K562 (cell line): Measurements from ENCODE around the gene KCNH2. TPM values are rescaled to one million over a fixed set of nuclear protein-coding genes. Genes with fewer than 3 reads are reported as not detected.
A peak's percentile ranks its signal among the peaks of the same experiment; 100 is the strongest.

Experiments used
- CHD2 ChIP-seq: IDR thresholded peaks from 2 replicates; pipeline ENCODE4 v1.6.1; 2011; ENCODE audit warnings: low read depth, low read length
- DACH1 ChIP-seq: fragments of 450-650 bp; IDR thresholded peaks from 2 replicates; pipeline ENCODE4 v1.6.1; 2018; ENCODE audit not compliant: partially characterized antibody
- GTF2A2 ChIP-seq: IDR thresholded peaks from 2 replicates; pipeline ENCODE4 v1.6.1; 2016; ENCODE audit warnings: mild to moderate bottlenecking, missing genetic modification characterization, missing compliant biosample characterization
- MCM7 ChIP-seq, 2 experiments: fragments of 450-650 bp; IDR thresholded peaks; 2 replicates each; pipeline ENCODE4 v1.6.1; 2016 to 2018
- SIN3B ChIP-seq: fragments of 450-650 bp; IDR thresholded peaks from 2 replicates; pipeline ENCODE4 v1.6.1; 2017; ENCODE audit warnings: low read depth, mild to moderate bottlenecking, moderate library complexity
- ZBTB8A ChIP-seq: fragments of 450-650 bp; IDR thresholded peaks from 2 replicates; pipeline ENCODE4 v1.6.1; 2018; ENCODE audit warnings: mild to moderate bottlenecking, moderate library complexity; ENCODE audit not compliant: partially characterized antibody
- ZFP36 ChIP-seq: fragments of 150-350 bp; IDR thresholded peaks from 2 replicates; pipeline ENCODE4 v1.6.1; 2018; ENCODE audit warnings: low read length, low read depth; ENCODE audit not compliant: partially characterized antibody
- ZNF644 ChIP-seq: fragments of 200-800 bp; sonication (Bioruptor generic); IDR thresholded peaks from 2 replicates; pipeline ENCODE4 v1.6.1; 2016; ENCODE audit warnings: low read depth, missing genetic modification characterization, missing compliant biosample characterization
- ZNF707 ChIP-seq: fragments of 250-450 bp; sonication (Bioruptor Pico); conservative IDR thresholded peaks from 2 replicates; pipeline ENCODE4 v1.8.0; 2022; ENCODE audit warnings: inconsistent platforms, mild to moderate bottlenecking, moderate library complexity
- ZSCAN29 ChIP-seq: fragments of 450-650 bp; IDR thresholded peaks from 2 replicates; pipeline ENCODE4 v1.6.1; 2017
- polyA plus RNA-seq, 8 experiments: library from polyadenylated mRNA; depleted of rRNA in 4 of 8; stranded (reverse) in 5 of 8; unstranded in 3 of 8; fragments of >200 nt; fragmentation: Nextera tagmentation in 2 of 8; fragmentation: Illumina TruSeq in 1 of 8; extraction: Ambion mirVana in 2 of 8; extraction: Trizol in 1 of 8; gene quantifications; 2 replicates each; pipeline versions ENCODE4 v1.2.1 to v1.2.3, GENCODE V29; 2011 to 2014; ENCODE audit warnings: inconsistent platforms in 1 of 8, missing spikeins in 1 of 8
- total RNA-seq, 7 experiments: library from RNA; depleted of rRNA in 6 of 7; stranded (reverse); fragments of >200 nt in 6 of 7; fragmentation: Illumina TruSeq in 2 of 7; extraction: Trizol in 2 of 7; gene quantifications; 2 replicates each; pipeline versions ENCODE4 v1.2.1 to v1.2.3, GENCODE V29; 2011 to 2021; ENCODE audit warnings: low replicate concordance in 1 of 7
- TF ChIP-seq, protein P1 (sequence below): fragments of 250-450 bp; sonication (Bioruptor Pico); IDR thresholded peaks from 2 replicates; pipeline ENCODE4 v1.5.0; 2021; ENCODE audit warnings: mild to moderate bottlenecking, moderate library complexity
- TF ChIP-seq, protein P2 (sequence below): sonication (generic); formaldehyde crosslinking; IDR thresholded peaks from 2 replicates; pipeline ENCODE4 v1.8.1; 2023; ENCODE audit warnings: mild to moderate bottlenecking, missing genetic modification reagents
- TF ChIP-seq, protein P3 (sequence below): fragments of 450-650 bp; IDR thresholded peaks from 2 replicates; pipeline ENCODE4 v1.6.1; 2016; ENCODE audit warnings: borderline replicate concordance
- TF ChIP-seq, protein P4 (sequence below): fragments of 450-650 bp; formaldehyde crosslinking; IDR thresholded peaks from 2 replicates; pipeline ENCODE4 v1.4.0; 2022; ENCODE audit warnings: missing genetic modification characterization
- TF ChIP-seq, protein P5 (sequence below): fragments of 450-650 bp; IDR thresholded peaks from 2 replicates; pipeline ENCODE4 v1.6.1; 2016

The KCNH2 gene
- total and polyA plus RNA-seq, 9 of the 15 experiments (the other 6 are each of a cell fraction or from before 2014, with no cell fraction given): 18.1 to 368 (median 218) TPM

DNA sequence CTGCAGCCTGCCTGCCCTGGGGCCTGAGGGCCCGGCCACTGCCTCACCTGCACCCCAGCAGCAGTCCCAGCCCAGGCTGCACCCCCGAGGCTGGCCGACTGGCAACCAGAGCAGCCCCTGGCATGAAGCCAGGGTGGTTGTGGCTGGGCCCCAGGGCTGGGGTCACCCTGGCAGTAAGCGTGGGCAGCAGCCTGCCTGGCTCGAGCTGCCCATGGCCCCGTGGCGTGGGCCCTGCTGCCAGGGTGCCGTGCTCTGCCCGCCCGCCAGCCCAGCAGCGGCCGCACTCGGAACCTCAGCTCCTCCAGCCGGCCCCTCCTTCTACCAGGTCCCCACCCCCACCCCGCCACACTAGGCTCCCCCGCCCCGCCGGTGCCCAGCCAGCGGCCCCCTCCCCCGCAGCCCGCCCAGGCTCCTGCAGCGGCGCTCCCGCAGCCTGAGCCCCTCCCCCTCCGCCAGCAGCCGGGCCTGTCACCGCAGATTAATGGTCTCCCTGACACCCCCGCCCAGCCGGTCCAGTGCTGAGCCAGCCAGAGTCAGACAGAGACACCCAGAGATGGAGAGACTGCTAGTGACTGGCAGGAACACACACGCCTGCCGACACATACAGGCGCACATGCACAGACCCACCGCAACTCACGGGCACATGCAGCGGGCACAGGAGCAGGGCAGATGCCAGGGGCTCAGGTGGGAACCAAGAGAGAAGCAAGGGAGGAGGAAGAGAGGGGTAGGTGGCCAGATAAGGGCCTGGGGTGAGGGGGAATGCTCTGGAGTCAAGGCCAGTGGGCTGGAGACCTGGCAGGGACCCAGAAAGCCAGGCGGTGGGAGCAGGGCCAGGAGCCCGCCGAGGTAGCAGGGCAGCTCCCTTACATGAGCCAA lies 22.4 kb downstream of the KCNH2 start (continued):
- TF ChIP-seq, protein P1, sequence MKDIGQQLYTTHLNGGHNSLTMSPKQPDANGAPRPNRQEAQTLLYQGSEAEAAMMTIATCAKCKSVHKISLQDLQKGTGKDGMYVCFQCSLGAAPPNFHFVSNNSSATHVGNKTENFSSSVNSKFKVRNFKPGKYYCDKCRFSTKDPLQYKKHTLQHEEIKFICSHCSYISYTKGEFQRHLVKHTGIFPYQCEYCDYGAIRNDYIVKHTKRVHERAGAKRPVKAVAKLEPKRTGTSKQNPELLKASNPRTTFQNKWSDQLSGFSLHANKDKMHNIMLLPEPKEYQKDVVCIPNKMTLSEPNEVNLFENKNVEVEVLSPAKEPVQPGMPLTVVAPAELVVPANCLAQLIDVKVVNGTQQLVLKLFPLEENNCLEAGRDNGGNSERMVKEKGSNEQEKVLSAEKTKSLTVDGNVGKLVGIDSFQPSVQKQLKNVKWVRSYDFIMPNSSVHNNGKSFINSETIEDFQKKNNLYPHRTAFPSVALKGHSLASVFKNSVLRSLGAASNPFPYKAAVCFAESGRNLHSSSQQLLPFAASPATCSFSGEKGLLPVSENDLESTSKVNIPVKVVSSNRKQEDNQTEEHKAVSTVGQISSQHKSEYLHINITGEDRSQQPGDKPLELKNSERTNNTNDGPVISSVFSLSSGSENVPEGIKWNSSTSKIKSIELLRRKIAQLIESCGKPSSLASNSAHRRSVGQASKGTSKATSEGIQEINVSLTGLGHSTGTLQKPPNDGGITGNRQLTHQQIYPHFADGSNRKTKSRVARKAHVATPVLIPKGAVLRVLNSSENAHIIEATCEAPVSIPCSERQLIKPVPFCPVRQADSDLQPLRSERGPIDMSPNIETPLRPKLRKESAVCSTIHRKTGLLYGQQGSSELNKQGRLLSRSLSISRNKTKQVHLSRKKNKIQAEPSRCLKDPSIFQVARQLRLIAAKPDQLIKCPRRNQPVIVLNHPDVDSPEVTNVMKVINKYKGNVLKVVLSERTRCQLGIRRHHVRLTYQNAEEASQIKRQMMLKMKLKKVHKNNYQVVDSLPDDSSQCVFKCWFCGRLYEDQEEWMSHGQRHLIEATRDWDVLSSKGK (CRISPR knock-in tag): no peak
- TF ChIP-seq ZNF644 (tag): peak; percentile 54; the same call in 1 of the 2 replicates
- no peak for TF ChIP-seq GTF2A2
- peak; percentile 76 for TF ChIP-seq CHD2
- TF ChIP-seq, protein P2, sequence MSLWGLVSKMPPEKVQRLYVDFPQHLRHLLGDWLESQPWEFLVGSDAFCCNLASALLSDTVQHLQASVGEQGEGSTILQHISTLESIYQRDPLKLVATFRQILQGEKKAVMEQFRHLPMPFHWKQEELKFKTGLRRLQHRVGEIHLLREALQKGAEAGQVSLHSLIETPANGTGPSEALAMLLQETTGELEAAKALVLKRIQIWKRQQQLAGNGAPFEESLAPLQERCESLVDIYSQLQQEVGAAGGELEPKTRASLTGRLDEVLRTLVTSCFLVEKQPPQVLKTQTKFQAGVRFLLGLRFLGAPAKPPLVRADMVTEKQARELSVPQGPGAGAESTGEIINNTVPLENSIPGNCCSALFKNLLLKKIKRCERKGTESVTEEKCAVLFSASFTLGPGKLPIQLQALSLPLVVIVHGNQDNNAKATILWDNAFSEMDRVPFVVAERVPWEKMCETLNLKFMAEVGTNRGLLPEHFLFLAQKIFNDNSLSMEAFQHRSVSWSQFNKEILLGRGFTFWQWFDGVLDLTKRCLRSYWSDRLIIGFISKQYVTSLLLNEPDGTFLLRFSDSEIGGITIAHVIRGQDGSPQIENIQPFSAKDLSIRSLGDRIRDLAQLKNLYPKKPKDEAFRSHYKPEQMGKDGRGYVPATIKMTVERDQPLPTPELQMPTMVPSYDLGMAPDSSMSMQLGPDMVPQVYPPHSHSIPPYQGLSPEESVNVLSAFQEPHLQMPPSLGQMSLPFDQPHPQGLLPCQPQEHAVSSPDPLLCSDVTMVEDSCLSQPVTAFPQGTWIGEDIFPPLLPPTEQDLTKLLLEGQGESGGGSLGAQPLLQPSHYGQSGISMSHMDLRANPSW: peak; percentile 72; the same call in 1 of the 2 replicates
- no peak for TF ChIP-seq ZSCAN29
- TF ChIP-seq MCM7 (IDR thresholded peaks at IDR 0.05): no peak
- TF ChIP-seq, protein P3, sequence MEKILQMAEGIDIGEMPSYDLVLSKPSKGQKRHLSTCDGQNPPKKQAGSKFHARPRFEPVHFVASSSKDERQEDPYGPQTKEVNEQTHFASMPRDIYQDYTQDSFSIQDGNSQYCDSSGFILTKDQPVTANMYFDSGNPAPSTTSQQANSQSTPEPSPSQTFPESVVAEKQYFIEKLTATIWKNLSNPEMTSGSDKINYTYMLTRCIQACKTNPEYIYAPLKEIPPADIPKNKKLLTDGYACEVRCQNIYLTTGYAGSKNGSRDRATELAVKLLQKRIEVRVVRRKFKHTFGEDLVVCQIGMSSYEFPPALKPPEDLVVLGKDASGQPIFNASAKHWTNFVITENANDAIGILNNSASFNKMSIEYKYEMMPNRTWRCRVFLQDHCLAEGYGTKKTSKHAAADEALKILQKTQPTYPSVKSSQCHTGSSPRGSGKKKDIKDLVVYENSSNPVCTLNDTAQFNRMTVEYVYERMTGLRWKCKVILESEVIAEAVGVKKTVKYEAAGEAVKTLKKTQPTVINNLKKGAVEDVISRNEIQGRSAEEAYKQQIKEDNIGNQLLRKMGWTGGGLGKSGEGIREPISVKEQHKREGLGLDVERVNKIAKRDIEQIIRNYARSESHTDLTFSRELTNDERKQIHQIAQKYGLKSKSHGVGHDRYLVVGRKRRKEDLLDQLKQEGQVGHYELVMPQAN: peak; percentile 69; the same call in 1 of the 2 replicates
- no peak for TF ChIP-seq ZBTB8A
- no peak for TF ChIP-seq ZNF707
- TF ChIP-seq ZFP36: peak; percentile 42
- peak; percentile 41 for TF ChIP-seq DACH1
- no peak for TF ChIP-seq SIN3B
- TF ChIP-seq, protein P4, sequence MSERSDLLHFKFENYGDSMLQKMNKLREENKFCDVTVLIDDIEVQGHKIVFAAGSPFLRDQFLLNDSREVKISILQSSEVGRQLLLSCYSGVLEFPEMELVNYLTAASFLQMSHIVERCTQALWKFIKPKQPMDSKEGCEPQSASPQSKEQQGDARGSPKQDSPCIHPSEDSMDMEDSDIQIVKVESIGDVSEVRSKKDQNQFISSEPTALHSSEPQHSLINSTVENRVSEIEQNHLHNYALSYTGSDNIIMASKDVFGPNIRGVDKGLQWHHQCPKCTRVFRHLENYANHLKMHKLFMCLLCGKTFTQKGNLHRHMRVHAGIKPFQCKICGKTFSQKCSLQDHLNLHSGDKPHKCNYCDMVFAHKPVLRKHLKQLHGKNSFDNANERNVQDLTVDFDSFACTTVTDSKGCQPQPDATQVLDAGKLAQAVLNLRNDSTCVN (CRISPR knock-in tag): peak; percentile 93
- TF ChIP-seq, protein P5, sequence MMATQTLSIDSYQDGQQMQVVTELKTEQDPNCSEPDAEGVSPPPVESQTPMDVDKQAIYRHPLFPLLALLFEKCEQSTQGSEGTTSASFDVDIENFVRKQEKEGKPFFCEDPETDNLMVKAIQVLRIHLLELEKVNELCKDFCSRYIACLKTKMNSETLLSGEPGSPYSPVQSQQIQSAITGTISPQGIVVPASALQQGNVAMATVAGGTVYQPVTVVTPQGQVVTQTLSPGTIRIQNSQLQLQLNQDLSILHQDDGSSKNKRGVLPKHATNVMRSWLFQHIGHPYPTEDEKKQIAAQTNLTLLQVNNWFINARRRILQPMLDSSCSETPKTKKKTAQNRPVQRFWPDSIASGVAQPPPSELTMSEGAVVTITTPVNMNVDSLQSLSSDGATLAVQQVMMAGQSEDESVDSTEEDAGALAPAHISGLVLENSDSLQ: peak; percentile 98
